Liver (tissue), 9 donors: Measurements from ENCODE around the gene CEP97. TPM values are rescaled to one million over a fixed set of nuclear protein-coding genes. Genes with fewer than 3 reads are reported as not detected.
A peak's percentile ranks its signal among the peaks of the same experiment; 100 is the strongest.

Experiments
- DNase-seq: peaks from one replicate; pipeline ENCODE4 v3.0.0-alpha.2; 2017; ENCODE audit warnings: low spot score
- H3K27ac ChIP-seq, 2 donors: one replicate each; pipeline ENCODE4 v1.7.0; 2013; ENCODE audit warnings: inconsistent platforms in 2 of 2, low read length in 2 of 2, control low read depth in 1 of 2, low read depth in 1 of 2, mild to moderate bottlenecking in 1 of 2
- H3K27me3 ChIP-seq, 4 donors: one replicate each; pipeline versions ENCODE4 v1.6.1 to v1.7.0; 2013; ENCODE audit warnings: low read length in 3 of 4, inconsistent platforms in 1 of 4, mild to moderate bottlenecking in 1 of 4, moderate library complexity in 1 of 4; ENCODE audit not compliant: control insufficient read depth in 4 of 4, insufficient read depth in 4 of 4
- H3K36me3 ChIP-seq, 4 donors: one replicate each; pipeline versions ENCODE4 v1.6.1 to v1.7.0; 2013; ENCODE audit warnings: low read length in 3 of 4, mild to moderate bottlenecking in 3 of 4, low read depth in 1 of 4, moderate library complexity in 1 of 4; ENCODE audit not compliant: control insufficient read depth in 4 of 4, insufficient read depth in 3 of 4
- H3K4me1 ChIP-seq, 4 donors: one replicate each; pipeline versions ENCODE4 v1.6.1 to v1.7.0; 2013; ENCODE audit warnings: low read length in 3 of 4, mild to moderate bottlenecking in 3 of 4, moderate library complexity in 1 of 4; ENCODE audit not compliant: control insufficient read depth in 4 of 4, insufficient read depth in 4 of 4
- H3K4me3 ChIP-seq, 3 donors: one replicate each; pipeline versions ENCODE4 v1.6.1 to v1.7.0; 2013; ENCODE audit warnings: low read length in 3 of 3, control low read depth in 1 of 3, low read depth in 1 of 3, mild to moderate bottlenecking in 1 of 3
- H3K9ac ChIP-seq, 2 donors: one replicate each; pipeline ENCODE4 v1.7.0; 2013; ENCODE audit warnings: low read length in 2 of 2, mild to moderate bottlenecking in 2 of 2, moderate library complexity in 2 of 2, control low read depth in 1 of 2, low read depth in 1 of 2
- H3K9me3 ChIP-seq, 4 donors: one replicate each; pipeline versions ENCODE4 v1.6.1 to v1.7.0; 2013; ENCODE audit warnings: low read length in 3 of 4; ENCODE audit not compliant: control insufficient read depth in 4 of 4
- ATF3 ChIP-seq: IDR thresholded peaks from 2 replicates; pipeline ENCODE4 v1.6.1; 2016; ENCODE audit warnings: antibody characterized with exemption
- CTCF ChIP-seq: fragments of 150-350 bp; IDR thresholded peaks from 2 replicates; pipeline ENCODE4 v1.5.1; 2017; ENCODE audit warnings: improper control_type of control experiment, low read depth, low read length; ENCODE audit not compliant: missing input control
- EGR1 ChIP-seq, 2 donors: IDR thresholded peaks; 2 replicates each; pipeline ENCODE4 v1.6.1; 2016 to 2018; ENCODE audit warnings: antibody characterized with exemption in 2 of 2, low read depth in 2 of 2
- FOXA1 ChIP-seq: IDR thresholded peaks from 2 replicates; pipeline ENCODE4 v1.6.1; 2016; ENCODE audit warnings: antibody characterized with exemption
- GABPA ChIP-seq, 2 donors: IDR thresholded peaks in 1 of 2; conservative IDR thresholded peaks in 1 of 2; 2 replicates each; pipeline ENCODE4 v1.6.1; 2016; ENCODE audit warnings: antibody characterized with exemption in 2 of 2, mild to moderate bottlenecking in 1 of 2, moderate library complexity in 1 of 2
- HNF4A ChIP-seq, 2 donors: conservative IDR thresholded peaks; 2 replicates each; pipeline ENCODE4 v1.6.1; 2016; ENCODE audit warnings: antibody characterized with exemption in 2 of 2, mild to moderate bottlenecking in 2 of 2
- HNF4G ChIP-seq: IDR thresholded peaks from 2 replicates; pipeline ENCODE4 v1.6.1; 2016; ENCODE audit warnings: antibody characterized with exemption
- NR2F2 ChIP-seq: IDR thresholded peaks from 2 replicates; pipeline ENCODE4 v1.6.1; 2016; ENCODE audit warnings: antibody characterized with exemption
- RAD21 ChIP-seq, 2 donors: IDR thresholded peaks; 2 replicates each; pipeline ENCODE4 v1.6.1; 2016; ENCODE audit warnings: antibody characterized with exemption in 2 of 2, mild to moderate bottlenecking in 2 of 2
- REST ChIP-seq: IDR thresholded peaks from 2 replicates; pipeline ENCODE4 v1.6.1; 2016; ENCODE audit warnings: antibody characterized with exemption, mild to moderate bottlenecking
- RXRA ChIP-seq, 2 donors: IDR thresholded peaks; 2 replicates each; pipeline ENCODE4 v1.6.1; 2017 to 2018; ENCODE audit warnings: antibody characterized with exemption in 2 of 2, mild to moderate bottlenecking in 1 of 2
- SP1 ChIP-seq: IDR thresholded peaks from 2 replicates; pipeline ENCODE4 v1.6.1; 2018; ENCODE audit warnings: antibody characterized with exemption, mild to moderate bottlenecking
- TAF1 ChIP-seq: conservative IDR thresholded peaks from 2 replicates; pipeline ENCODE4 v1.6.1; 2016; ENCODE audit warnings: antibody characterized with exemption, mild to moderate bottlenecking
- YY1 ChIP-seq: IDR thresholded peaks from 2 replicates; pipeline ENCODE4 v1.6.1; 2016; ENCODE audit warnings: antibody characterized with exemption, mild to moderate bottlenecking
- WGBS: extraction: QIAGEN DNeasy Blood & Tissue Kit; methylation state at CpG from one replicate; pipeline ENCODE4 v1.1.7; 2013; 5-methylcytosine and 5-hydroxymethylcytosine counted together
- polyA plus RNA-seq, 2 donors: library from polyadenylated mRNA; stranded (reverse) in 1 of 2; unstranded in 1 of 2; fragments of 200-250 nt in 1 of 2; fragments of >200 nt in 1 of 2; fragmentation: Nextera tagmentation in 1 of 2; extraction: Ambion mirVana in 1 of 2; gene quantifications; one replicate each; pipeline versions ENCODE4 v1.2.1 to v1.2.3, GENCODE V29; 2013 to 2015
- total RNA-seq, 2 donors: library from RNA; depleted of rRNA; stranded (reverse); fragments of >200 nt; gene quantifications; one replicate each; pipeline ENCODE4 v1.2.3, GENCODE V29; 2014
- TF ChIP-seq, protein P1 (sequence below): IDR thresholded peaks from 2 replicates; pipeline ENCODE4 v1.6.1; 2016; ENCODE audit warnings: antibody characterized with exemption
- TF ChIP-seq, protein P2 (sequence below): IDR thresholded peaks from 2 replicates; pipeline ENCODE4 v1.6.1; 2016; ENCODE audit warnings: antibody characterized with exemption
- donor health status: healthy.
- donor health status: healthy.
- donor health status: healthy.
- donor health status: healthy.
- donor health status: healthy.

Gene CEP97
- total and polyA plus RNA-seq, 4 donors = 0.57 to 8.3 (median 2.1) TPM

- WGBS = under 1% methylated on average over 57 of the region's 57 CpGs
- Histone ChIP-seq H3K9me3 (no peaks in the 10 kb centered on the region), H3K36me3 (peaks cover 3 to 16% (median 15%) of the 10 kb centered on the region in 4 donors), H3K4me1 (peaks cover 4 to 24% (median 14%) of the 10 kb centered on the region in 4 donors), H3K4me3 (peak overlapping the region; percentile 92 to 98 (median 98)), H3K9ac (peak overlapping the region; percentile 92 to 100), H3K27ac (peak overlapping the region; percentile 100), H3K27me3 (no peaks in the 10 kb centered on the region)
- TF ChIP-seq, protein P1, sequence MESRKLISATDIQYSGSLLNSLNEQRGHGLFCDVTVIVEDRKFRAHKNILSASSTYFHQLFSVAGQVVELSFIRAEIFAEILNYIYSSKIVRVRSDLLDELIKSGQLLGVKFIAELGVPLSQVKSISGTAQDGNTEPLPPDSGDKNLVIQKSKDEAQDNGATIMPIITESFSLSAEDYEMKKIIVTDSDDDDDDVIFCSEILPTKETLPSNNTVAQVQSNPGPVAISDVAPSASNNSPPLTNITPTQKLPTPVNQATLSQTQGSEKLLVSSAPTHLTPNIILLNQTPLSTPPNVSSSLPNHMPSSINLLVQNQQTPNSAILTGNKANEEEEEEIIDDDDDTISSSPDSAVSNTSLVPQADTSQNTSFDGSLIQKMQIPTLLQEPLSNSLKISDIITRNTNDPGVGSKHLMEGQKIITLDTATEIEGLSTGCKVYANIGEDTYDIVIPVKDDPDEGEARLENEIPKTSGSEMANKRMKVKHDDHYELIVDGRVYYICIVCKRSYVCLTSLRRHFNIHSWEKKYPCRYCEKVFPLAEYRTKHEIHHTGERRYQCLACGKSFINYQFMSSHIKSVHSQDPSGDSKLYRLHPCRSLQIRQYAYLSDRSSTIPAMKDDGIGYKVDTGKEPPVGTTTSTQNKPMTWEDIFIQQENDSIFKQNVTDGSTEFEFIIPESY = no peak
- TF ChIP-seq GABPA (IDR thresholded peaks at IDR 0.05 in 1 of 2, conservative IDR thresholded peaks at IDR 0.05 in 1 of 2) = peak in 1 of 2 donors; percentile 55
- peak; percentile 29 for TF ChIP-seq REST
- peak; percentile 90 for DNase-seq
These were observed 48.1 kb upstream of the CEP97 start for GRCh38 chr3:101676216-101676764.

- under 1% methylated on average over 57 of the region's 57 CpGs for WGBS
- Histone ChIP-seq H3K27ac (peak within 1 kb of the TSS; percentile 100), H3K9ac (peak within 1 kb of the TSS; percentile 95 to 100), H3K27me3 (no peaks in the 10 kb centered on the region), H3K4me1 (peaks cover 4 to 29% (median 14%) of the 10 kb centered on the region in 4 donors), H3K9me3 (no peaks in the 10 kb centered on the region), H3K36me3 (peaks cover 7 to 22% (median 21%) of the 10 kb centered on the region in 4 donors), H3K4me3 (peak within 1 kb of the TSS; percentile 92 to 98 (median 98))
- peak; percentile 100 for DNase-seq
- TF ChIP-seq SP1 (peak; percentile 73), CTCF (peak; percentile 29), YY1 (peak; percentile 100), FOXA1 (peak; percentile 55), GABPA (IDR thresholded peaks at IDR 0.05 in 1 of 2, conservative IDR thresholded peaks at IDR 0.05 in 1 of 2) (peak; percentile 92 to 96), NR2F2 (peak; percentile 9), RXRA (IDR thresholded peaks at IDR 0.05) (peak; percentile 60 to 62), HNF4A (conservative IDR thresholded peaks at IDR 0.05) (peak; percentile 77 to 82), EGR1 (IDR thresholded peaks at IDR 0.05; ENCODE audit: low read depth in 2 of 2) (peak in 1 of 2 donors; percentile 13), TAF1 (peak; percentile 17), HNF4G (peak; percentile 30), RAD21 (IDR thresholded peaks at IDR 0.05) (peak; percentile 54 to 62), ATF3 (peak; percentile 76), REST (peak; percentile 78)
- TF ChIP-seq, protein P1 = peak; percentile 72
- TF ChIP-seq, protein P2, sequence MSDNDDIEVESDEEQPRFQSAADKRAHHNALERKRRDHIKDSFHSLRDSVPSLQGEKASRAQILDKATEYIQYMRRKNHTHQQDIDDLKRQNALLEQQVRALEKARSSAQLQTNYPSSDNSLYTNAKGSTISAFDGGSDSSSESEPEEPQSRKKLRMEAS = peak; percentile 99
These were observed 47.5 kb upstream of the CEP97 start, which contains the start of gene ZBTB11 for GRCh38 chr3:101676765-101677435. Gene ZBTB11 (minus strand): TSS chr3:101677132. CDS start chr3:101676914, 218 bp downstream.
